KMS-11 (cell line): ENCODE data around the gene RAPGEF1.

Source experiments
- H2AFZ ChIP-seq: fragments of 200-600 bp; sonication (generic); 2 replicates; pipeline ENCODE4 v1.6.1; 2016; ENCODE audit warnings: antibody characterized with exemption, mixed run types, low read depth
- H3K27ac ChIP-seq: fragments of 200-600 bp; sonication (generic); 2 replicates; pipeline ENCODE4 v1.6.1; 2016; ENCODE audit warnings: mild to moderate bottlenecking, mixed run types
- H3K27me3 ChIP-seq: fragments of 200-600 bp; sonication (generic); 2 replicates; pipeline ENCODE4 v1.6.1; 2017; ENCODE audit warnings: mild to moderate bottlenecking, low read depth, mixed run types, moderate library complexity; ENCODE audit not compliant: insufficient read depth
- H3K36me3 ChIP-seq: fragments of 200-600 bp; sonication (generic); 2 replicates; pipeline ENCODE4 v1.6.1; 2017; ENCODE audit warnings: mild to moderate bottlenecking, mixed run types; ENCODE audit not compliant: insufficient read depth
- H3K4me1 ChIP-seq: fragments of 200-600 bp; sonication (generic); 2 replicates; pipeline ENCODE4 v1.6.1; 2016; ENCODE audit warnings: mild to moderate bottlenecking, low read depth, mixed run types; ENCODE audit not compliant: poor library complexity, severe bottlenecking
- H3K4me2 ChIP-seq: fragments of 200-600 bp; sonication (generic); 2 replicates; pipeline ENCODE4 v1.7.0; 2016; ENCODE audit warnings: mild to moderate bottlenecking, mixed run types
- H3K4me3 ChIP-seq: fragments of 200-600 bp; sonication (generic); IDR thresholded peaks from 2 replicates; pipeline ENCODE4 v1.6.1; 2017; ENCODE audit warnings: low read depth, low read length, mixed read lengths; ENCODE audit not compliant: insufficient read depth
- H3K79me2 ChIP-seq: fragments of 200-600 bp; sonication (generic); 2 replicates; pipeline ENCODE4 v1.6.1; 2016; ENCODE audit warnings: low read depth, mixed run types; ENCODE audit not compliant: insufficient read depth
- H3K9ac ChIP-seq: fragments of 200-600 bp; sonication (generic); 2 replicates; pipeline ENCODE4 v1.6.1; 2016; ENCODE audit warnings: mild to moderate bottlenecking, mixed run types
- H4K20me1 ChIP-seq: fragments of 200-600 bp; sonication (generic); 2 replicates; pipeline ENCODE4 v1.6.1; 2016; ENCODE audit warnings: mild to moderate bottlenecking, mixed run types; ENCODE audit not compliant: insufficient read depth
- CTCF ChIP-seq: fragments of 200-600 bp; sonication (generic); conservative IDR thresholded peaks from 2 replicates; pipeline ENCODE4 v1.6.1; 2017; ENCODE audit warnings: low read depth, mild to moderate bottlenecking, antibody characterized with exemption, low read length, moderate library complexity, mixed read lengths

Gene RAPGEF1

GRCh38 chr9:131534721-131535237, 205.1 kb downstream of the RAPGEF1 start:
- Histone ChIP-seq H3K4me1 (peaks cover 6% of the 10 kb centered on the region), H3K27ac (no peak overlapping the region), H3K4me3 (no peak overlapping the region), H3K36me3 (no peaks in the 10 kb centered on the region), H3K27me3 (no peaks in the 10 kb centered on the region), H3K79me2 (peaks cover 12% of the 10 kb centered on the region; the same call in 1 of the 2 replicates), H3K4me2 (no peak overlapping the region), H4K20me1 (no peaks in the 10 kb centered on the region), H2AFZ (no peak overlapping the region), H3K9ac (no peak overlapping the region)
- TF ChIP-seq CTCF = no peak

- peak within 1 kb of the TSS; percentile 59 for H3K9ac ChIP-seq
Measured at GRCh38 chr9:131530920-131531832, 208.7 kb downstream of the RAPGEF1 start, which contains the start of gene UCK1. Gene UCK1, minus strand, starts transcription at chr9:131531263. Its CDS starts 89 bp downstream, at chr9:131531174.

GRCh38 chr9:131530546-131530919, 209.3 kb downstream of the RAPGEF1 start:
- Histone ChIP-seq H3K36me3 (peaks cover 9% of the 10 kb centered on the region; the same call in 1 of the 2 replicates), H2AFZ (peak overlapping the region; percentile 71), H3K9ac (peak overlapping the region; percentile 59), H3K79me2 (peaks cover 13% of the 10 kb centered on the region; the same call in 1 of the 2 replicates), H3K27ac (no peak overlapping the region), H4K20me1 (no peaks in the 10 kb centered on the region), H3K4me2 (peak overlapping the region; percentile 93), H3K4me1 (peaks cover 8% of the 10 kb centered on the region), H3K27me3 (no peaks in the 10 kb centered on the region), H3K4me3 (no peak overlapping the region)
- TF ChIP-seq CTCF = peak; percentile 23; the same call in 1 of the 2 replicates

More at GRCh38 chr9:131530920-131531832, 208.7 kb downstream of the RAPGEF1 start, which contains the start of gene UCK1:
- Histone ChIP-seq H3K4me2 (peak within 1 kb of the TSS; percentile 93), H3K36me3 (peaks cover 9% of the 10 kb centered on the region; the same call in 1 of the 2 replicates), H3K4me3 (no peak within 1 kb of the TSS), H3K4me1 (peaks cover 8% of the 10 kb centered on the region), H2AFZ (peak within 1 kb of the TSS; percentile 71), H4K20me1 (no peaks in the 10 kb centered on the region), H3K27ac (no peak within 1 kb of the TSS), H3K79me2 (peaks cover 13% of the 10 kb centered on the region; the same call in 1 of the 2 replicates), H3K27me3 (no peaks in the 10 kb centered on the region)
- no peak for TF ChIP-seq CTCF

- Histone ChIP-seq H3K4me2 (peak overlapping the region; percentile 93), H3K27ac (no peak overlapping the region), H4K20me1 (no peaks in the 10 kb centered on the region), H3K4me3 (no peak overlapping the region), H3K36me3 (peaks cover 9% of the 10 kb centered on the region; the same call in 1 of the 2 replicates), H2AFZ (peak overlapping the region; percentile 71), H3K79me2 (peaks cover 13% of the 10 kb centered on the region; the same call in 1 of the 2 replicates), H3K9ac (peak overlapping the region; percentile 59; the same call in 1 of the 2 replicates), H3K4me1 (peaks cover 8% of the 10 kb centered on the region), H3K27me3 (no peaks in the 10 kb centered on the region)
- no peak for TF ChIP-seq CTCF
Measured at GRCh38 chr9:131529597-131530545, 210.0 kb downstream of the RAPGEF1 start.
